Panc1 (cell line): ENCODE results near the gene CMTM3. TPM values are rescaled to one million over a fixed set of nuclear protein-coding genes. Genes with fewer than 3 reads are reported as not detected.

Experiments used
- ATAC-seq: fragments of 200-7000 bp; cut with Tn5 transposase; 2 replicates; pipeline ENCODE4 v1.9.1; 2020; ENCODE audit warnings: mild to moderate bottlenecking, moderate library complexity
- BruUV-seq: library from RNA; stranded (reverse); fragments of 400-500 nt; replicated peaks from 2 replicates; lab custom pipeline; 2021; lab: Mats Ljungman, UMichigan
- CTCF ChIA-PET: fragments of 300-600 bp; sonication (Branson Sonifier 250); formaldehyde crosslinking; loops from one replicate; lab custom pipeline; 2022; ENCODE audit warnings: antibody characterized with exemption; lab: Charles Lee
- POLR2A ChIA-PET: fragments of 300-600 bp; sonication (Branson Sonifier 250); formaldehyde crosslinking; loops from one replicate; lab custom pipeline; 2022; ENCODE audit warnings: antibody characterized with exemption; lab: Charles Lee
- DNase-seq: peaks from one replicate; pipeline ENCODE4 v3.0.0-alpha.2; 2010; ENCODE audit warnings: low read depth, low spot score
- H3K27ac ChIP-seq: 2 replicates; pipeline ENCODE4 v1.5.1; 2011; ENCODE audit warnings: mild to moderate bottlenecking, low read length, inconsistent platforms
- H3K27me3 ChIP-seq: fragments of 200-500 bp; sonication (Bioruptor generic); 2 replicates; pipeline ENCODE4 v1.6.0; 2014; ENCODE audit warnings: low read length, inconsistent platforms; ENCODE audit not compliant: control insufficient read depth, insufficient read depth
- H3K36me3 ChIP-seq: fragments of 200-500 bp; sonication (Bioruptor generic); 2 replicates; pipeline ENCODE4 v1.5.1; 2014; ENCODE audit warnings: inconsistent platforms, mild to moderate bottlenecking, low read length, moderate library complexity; ENCODE audit not compliant: control insufficient read depth, insufficient read depth
- H3K4me1 ChIP-seq: 2 replicates; pipeline ENCODE4 v1.5.1; 2011; ENCODE audit warnings: inconsistent platforms, mild to moderate bottlenecking, low read length, moderate library complexity; ENCODE audit not compliant: control insufficient read depth, insufficient read depth
- H3K4me3 ChIP-seq, 2 experiments: 2 replicates each; pipeline ENCODE4 v1.5.1; 2011 to 2012; ENCODE audit warnings: low read depth in 2 of 2, low read length in 2 of 2, mild to moderate bottlenecking in 2 of 2, inconsistent platforms in 1 of 2, moderate library complexity in 1 of 2
- H3K9me3 ChIP-seq: fragments of 200-500 bp; sonication (Bioruptor generic); 2 replicates; pipeline ENCODE4 v1.5.1; 2014; ENCODE audit warnings: low read depth, mild to moderate bottlenecking, inconsistent platforms, low read length, moderate library complexity; ENCODE audit not compliant: control insufficient read depth, insufficient read depth
- POLR2AphosphoS5 ChIP-seq: IDR thresholded peaks from 2 replicates; pipeline ENCODE4 v1.6.1; 2012; ENCODE audit warnings: mild to moderate bottlenecking, low read depth, low read length, moderate library complexity
- REST ChIP-seq, 2 experiments: IDR thresholded peaks; 2 replicates each; pipeline ENCODE4 v1.6.1; 2011 to 2012; ENCODE audit warnings: low read depth in 2 of 2, control low read depth in 1 of 2, low read length in 1 of 2, mild to moderate bottlenecking in 1 of 2, moderate library complexity in 1 of 2; ENCODE audit not compliant: insufficient read depth in 1 of 2
- SIN3A ChIP-seq: IDR thresholded peaks from 2 replicates; pipeline ENCODE4 v1.6.1; 2012; ENCODE audit warnings: low read depth, mild to moderate bottlenecking, low read length, moderate library complexity, borderline replicate concordance; ENCODE audit not compliant: insufficient read depth
- TCF7L2 ChIP-seq: IDR thresholded peaks from 2 replicates; pipeline ENCODE4 v1.6.1; 2011; ENCODE audit warnings: mild to moderate bottlenecking, low read depth, low read length, inconsistent platforms
- in situ Hi-C: cut with HindIII; loops from 2 replicates; pipeline ENCODE4 v1.10.0; 2016; ENCODE audit warnings: low sequenced_read_pairs, low pct_unique_long_range_greater_than_20kb
- intact Hi-C: fragments of 100-400 bp; cut with micrococcal nuclease; formaldehyde crosslinking; loops from one replicate; pipeline ENCODE4 v1.10.0; 2022; ENCODE audit not compliant: unreplicated experiment
- total RNA-seq: library from RNA; stranded (reverse); gene quantifications from one replicate; pipeline ENCODE4 v1.2.1, GENCODE V29; 2021; ENCODE audit not compliant: unreplicated experiment
- TF ChIP-seq, protein P1 (sequence below): fragments of 450-650 bp; IDR thresholded peaks from 2 replicates; pipeline ENCODE4 v1.5.1; 2017; ENCODE audit warnings: mild to moderate bottlenecking

CMTM3 gene
- total RNA-seq, 1 experiment from 2014 or later: 45.8 TPM

DNA sequence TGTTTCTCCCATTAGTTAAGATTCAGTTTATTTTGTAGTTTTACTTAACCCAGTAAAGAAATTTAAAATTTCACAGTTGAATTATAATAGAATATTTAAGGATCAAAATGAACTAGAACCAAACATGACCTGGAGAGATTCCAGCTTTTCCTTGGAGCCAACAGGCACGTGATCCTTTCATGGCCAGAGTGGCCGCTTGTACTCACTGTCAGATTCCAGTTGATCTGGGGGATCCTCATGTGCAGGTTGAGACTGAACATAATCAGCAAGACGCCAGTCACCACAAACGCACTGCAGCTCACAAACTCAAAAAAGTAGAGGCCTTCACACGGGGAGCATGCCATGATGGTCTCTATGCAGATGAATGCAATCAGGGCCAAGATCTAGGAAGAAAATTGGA lies 31.7 kb downstream of the CMTM3 start:
- no peak overlapping the region for H3K27ac ChIP-seq
- H3K36me3 ChIP-seq: no peaks in the 10 kb centered on the region
- H3K27me3 ChIP-seq: no peaks in the 10 kb centered on the region
- ChIA-PET POLR2A (no interaction called here), CTCF (no interaction called here)
- H3K4me3 ChIP-seq: no peak overlapping the region
- ATAC-seq (no peak), DNase-seq (no peak)
- no peaks in the 10 kb centered on the region for H3K9me3 ChIP-seq
- no TSS peak for BruUV-seq
- H3K4me1 ChIP-seq: no peaks in the 10 kb centered on the region
- in situ Hi-C loops: no loop called here
- TF ChIP-seq, protein P1, sequence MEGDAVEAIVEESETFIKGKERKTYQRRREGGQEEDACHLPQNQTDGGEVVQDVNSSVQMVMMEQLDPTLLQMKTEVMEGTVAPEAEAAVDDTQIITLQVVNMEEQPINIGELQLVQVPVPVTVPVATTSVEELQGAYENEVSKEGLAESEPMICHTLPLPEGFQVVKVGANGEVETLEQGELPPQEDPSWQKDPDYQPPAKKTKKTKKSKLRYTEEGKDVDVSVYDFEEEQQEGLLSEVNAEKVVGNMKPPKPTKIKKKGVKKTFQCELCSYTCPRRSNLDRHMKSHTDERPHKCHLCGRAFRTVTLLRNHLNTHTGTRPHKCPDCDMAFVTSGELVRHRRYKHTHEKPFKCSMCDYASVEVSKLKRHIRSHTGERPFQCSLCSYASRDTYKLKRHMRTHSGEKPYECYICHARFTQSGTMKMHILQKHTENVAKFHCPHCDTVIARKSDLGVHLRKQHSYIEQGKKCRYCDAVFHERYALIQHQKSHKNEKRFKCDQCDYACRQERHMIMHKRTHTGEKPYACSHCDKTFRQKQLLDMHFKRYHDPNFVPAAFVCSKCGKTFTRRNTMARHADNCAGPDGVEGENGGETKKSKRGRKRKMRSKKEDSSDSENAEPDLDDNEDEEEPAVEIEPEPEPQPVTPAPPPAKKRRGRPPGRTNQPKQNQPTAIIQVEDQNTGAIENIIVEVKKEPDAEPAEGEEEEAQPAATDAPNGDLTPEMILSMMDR: no peak
- TF ChIP-seq POLR2AphosphoS5: no peak
- no peak for TF ChIP-seq REST (IDR thresholded peaks at IDR 0.05; ENCODE audit: insufficient read depth in 1 of 2, low read depth in 2 of 2, low read length in 1 of 2)
- TF ChIP-seq TCF7L2: no peak
- TF ChIP-seq SIN3A: no peak
- intact Hi-C loops: no loop called here

DNA sequence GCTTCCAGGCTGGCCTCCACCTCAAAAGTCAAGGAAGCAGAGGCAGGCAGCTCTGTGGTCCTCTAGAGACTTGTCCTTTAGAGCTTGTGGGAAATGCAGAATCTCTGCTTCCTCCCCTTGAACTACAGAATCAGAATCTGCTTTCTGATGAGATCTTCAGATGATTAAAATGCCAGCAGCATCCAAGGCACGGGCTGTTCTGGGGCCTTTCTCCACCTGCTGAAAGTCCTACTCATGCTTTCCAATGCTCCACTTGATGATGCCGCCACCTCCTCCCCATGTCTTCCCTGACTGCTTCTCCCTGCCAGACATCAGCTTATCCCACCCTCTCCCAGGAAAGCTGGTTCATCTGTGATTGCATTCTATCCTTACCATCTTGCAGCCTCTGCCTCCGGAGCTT lies 33.3 kb downstream of the CMTM3 start:
- H3K9me3 ChIP-seq: no peaks in the 10 kb centered on the region
- H3K4me3 ChIP-seq: no peak overlapping the region
- BruUV-seq: no TSS peak
- TF ChIP-seq SIN3A: no peak
- H3K27me3 ChIP-seq: no peaks in the 10 kb centered on the region
- intact Hi-C loops (no loop called here), in situ Hi-C loops (no loop called here)
- no peak for ATAC-seq
- H3K27ac ChIP-seq: no peak overlapping the region
- DNase-seq: no peak
- no peaks in the 10 kb centered on the region for H3K4me1 ChIP-seq
- ChIA-PET POLR2A (no interaction called here), CTCF (no interaction called here)
- no peaks in the 10 kb centered on the region for H3K36me3 ChIP-seq

DNA sequence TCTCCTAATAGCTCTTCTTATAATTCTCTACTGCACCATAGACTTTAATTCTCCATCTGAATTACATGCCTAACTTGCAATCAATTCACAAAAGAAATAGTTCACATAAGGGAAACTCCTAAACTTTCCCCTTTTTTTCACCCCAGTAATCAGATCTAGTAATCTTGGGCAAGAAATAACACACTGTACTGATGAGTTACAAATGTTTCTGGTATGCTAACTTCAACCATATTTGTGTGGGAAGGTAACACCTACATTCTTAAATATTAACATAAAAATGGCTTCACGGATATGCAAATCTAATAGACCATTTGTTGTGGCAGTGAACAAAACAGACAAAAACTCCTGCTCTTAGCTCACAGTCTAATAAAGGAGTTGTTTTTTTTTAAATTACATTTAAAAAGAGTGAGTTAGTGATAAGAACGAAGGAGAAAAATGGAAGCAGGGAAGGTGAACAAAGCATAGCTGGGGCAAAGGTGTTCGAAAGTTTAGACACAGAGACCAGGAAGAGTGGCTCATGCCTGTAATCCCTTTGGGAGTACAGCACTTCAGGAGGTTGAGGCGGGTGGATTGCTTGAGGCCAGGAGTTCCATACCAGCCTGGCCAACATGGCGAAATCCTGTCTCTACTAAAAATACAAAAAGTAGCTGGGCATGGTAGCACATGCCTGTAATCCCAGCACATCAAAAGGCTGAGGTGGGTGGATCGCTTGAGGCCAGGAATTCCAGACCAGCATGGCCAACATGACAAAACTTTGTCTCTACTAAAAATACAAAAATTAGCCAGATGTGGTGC lies 34.8 kb downstream of the CMTM3 start:
- intact Hi-C loops: no loop called here
- BruUV-seq: no TSS peak
- POLR2A ChIA-PET: no interaction called here
- H3K27me3 ChIP-seq: no peaks in the 10 kb centered on the region
- no peaks in the 10 kb centered on the region for H3K36me3 ChIP-seq
- H3K4me3 ChIP-seq: no peak overlapping the region
- CTCF ChIA-PET: no interaction called here
- TF ChIP-seq TCF7L2 (no peak), POLR2AphosphoS5 (no peak), SIN3A (no peak), REST (IDR thresholded peaks at IDR 0.05; ENCODE audit: insufficient read depth in 1 of 2, low read depth in 2 of 2, low read length in 1 of 2) (no peak)
- TF ChIP-seq, protein P1: no peak
- no peak overlapping the region for H3K27ac ChIP-seq
- no peaks in the 10 kb centered on the region for H3K9me3 ChIP-seq
- DNase-seq (no peak), ATAC-seq (no peak)
- in situ Hi-C loops: no loop called here
- H3K4me1 ChIP-seq: no peaks in the 10 kb centered on the region
